IMR-90 (cell line): ENCODE results near the gene CSF2RB. TPM values are rescaled to one million over a fixed set of nuclear protein-coding genes. Genes with fewer than 3 reads are reported as not detected.

Experiments
- ATAC-seq: fragments of 200-7000 bp; cut with Tn5 transposase; 2 replicates; pipeline ENCODE4 v1.9.1; 2020; ENCODE audit warnings: low read depth, mild to moderate bottlenecking, moderate library complexity
- BruUV-seq: library from RNA; stranded (reverse); fragments of 400-500 nt; replicated peaks from 2 replicates; lab custom pipeline; 2021; lab: Mats Ljungman, UMichigan
- CTCF ChIA-PET: fragments of 300-600 bp; formaldehyde crosslinking; extraction: SDS; loops from one replicate; lab custom pipeline; 2021; ENCODE audit warnings: antibody characterized with exemption; lab: Yijun Ruan, JAX
- POLR2A ChIA-PET: fragments of 300-600 bp; sonication (Branson Sonifier 250); formaldehyde crosslinking; loops from one replicate; lab custom pipeline; 2022; ENCODE audit warnings: antibody characterized with exemption; ENCODE audit not compliant: unreplicated experiment; lab: Charles Lee
- DNase-seq: peaks from one replicate; pipeline ENCODE4 v3.0.0; 2013
- H2AFZ ChIP-seq: replicated peaks from 2 replicates; pipeline ENCODE3; 2013; ENCODE audit warnings: low read length, mild to moderate bottlenecking; ENCODE audit not compliant: poor library complexity
- H2AK5ac ChIP-seq: 2 replicates; pipeline ENCODE4 v1.6.1; 2013; ENCODE audit warnings: low read depth, low read length, inconsistent platforms
- H2AK9ac ChIP-seq: replicated peaks from 2 replicates; pipeline ENCODE3; 2013; ENCODE audit warnings: mild to moderate bottlenecking, low read depth, low read length, moderate library complexity; ENCODE audit not compliant: poor library complexity
- H2BK120ac ChIP-seq: 2 replicates; pipeline ENCODE4 v1.6.1; 2013; ENCODE audit warnings: low read depth, low read length, inconsistent platforms
- H2BK15ac ChIP-seq: 3 replicates; pipeline ENCODE4 v1.6.1; 2013; ENCODE audit warnings: low read depth, low read length, inconsistent platforms
- H2BK20ac ChIP-seq: 2 replicates; pipeline ENCODE4 v1.6.1; 2013; ENCODE audit warnings: low read depth, mild to moderate bottlenecking, inconsistent platforms, low read length, moderate library complexity
- H2BK5ac ChIP-seq: 2 replicates; pipeline ENCODE4 v1.6.1; 2013; ENCODE audit warnings: mild to moderate bottlenecking, low read depth, low read length, inconsistent platforms; ENCODE audit not compliant: poor library complexity, severe bottlenecking
- H3K14ac ChIP-seq: replicated peaks from 2 replicates; pipeline ENCODE4 v1.6.1; 2013; ENCODE audit warnings: low read depth, low read length, inconsistent platforms
- H3K18ac ChIP-seq: 2 replicates; pipeline ENCODE4 v1.6.1; 2013; ENCODE audit warnings: low read depth, low read length, control low read depth
- H3K23ac ChIP-seq: 2 replicates; pipeline ENCODE4 v1.6.1; 2013; ENCODE audit warnings: low read depth, low read length, inconsistent platforms
- H3K27ac ChIP-seq: 2 replicates; pipeline ENCODE4 v1.5.1; 2013; ENCODE audit warnings: mild to moderate bottlenecking, control low read depth, low read length; ENCODE audit not compliant: insufficient read depth
- H3K27me3 ChIP-seq: 2 replicates; pipeline ENCODE4 v1.6.1; 2013; ENCODE audit warnings: low read length; ENCODE audit not compliant: control insufficient read depth, insufficient read depth
- H3K36me3 ChIP-seq: 2 replicates; pipeline ENCODE4 v1.6.1; 2013; ENCODE audit warnings: low read length, mixed read lengths; ENCODE audit not compliant: control insufficient read depth, insufficient read depth
- H3K4ac ChIP-seq: 2 replicates; pipeline ENCODE4 v1.6.1; 2013; ENCODE audit warnings: low read depth, low read length, inconsistent platforms
- H3K4me1 ChIP-seq: 2 replicates; pipeline ENCODE4 v1.6.1; 2013; ENCODE audit warnings: low read length, mixed read lengths; ENCODE audit not compliant: control insufficient read depth, insufficient read depth
- H3K4me2 ChIP-seq: 2 replicates; pipeline ENCODE4 v1.6.1; 2013; ENCODE audit warnings: low read depth, mild to moderate bottlenecking, control low read depth, low read length, moderate library complexity
- H3K4me3 ChIP-seq: 2 replicates; pipeline ENCODE4 v1.5.1; 2013; ENCODE audit warnings: low read depth, mild to moderate bottlenecking, control low read depth, low read length, moderate library complexity; ENCODE audit not compliant: insufficient read depth
- H3K56ac ChIP-seq: 2 replicates; pipeline ENCODE4 v1.6.1; 2013; ENCODE audit warnings: low read length, inconsistent platforms; ENCODE audit not compliant: insufficient read depth; ENCODE audit errors: extremely low read depth
- H3K79me1 ChIP-seq, 2 experiments: 2 replicates each; pipeline ENCODE4 v1.6.1; 2013; ENCODE audit warnings: low read length in 2 of 2, inconsistent platforms in 1 of 2, low read depth in 1 of 2
- H3K9ac ChIP-seq: 2 replicates; pipeline ENCODE4 v1.6.1; 2013; ENCODE audit warnings: low read depth, low read length, control low read depth
- H3K9me1 ChIP-seq: 2 replicates; pipeline ENCODE4 v1.6.1; 2013; ENCODE audit warnings: low read length, inconsistent platforms; ENCODE audit not compliant: insufficient read depth
- H3K9me3 ChIP-seq: 2 replicates; pipeline ENCODE4 v1.6.1; 2013; ENCODE audit warnings: low read length; ENCODE audit not compliant: control insufficient read depth, insufficient read depth
- H4K20me1 ChIP-seq: 2 replicates; pipeline ENCODE4 v1.6.1; 2013; ENCODE audit warnings: low read length, inconsistent platforms; ENCODE audit not compliant: insufficient read depth
- H4K5ac ChIP-seq: 2 replicates; pipeline ENCODE4 v1.6.1; 2013; ENCODE audit warnings: mild to moderate bottlenecking, low read depth, low read length, control low read depth
- H4K8ac ChIP-seq, 2 experiments: 2 replicates each; pipeline ENCODE4 v1.6.1; 2013; ENCODE audit warnings: low read depth in 2 of 2, low read length in 2 of 2, control low read depth in 1 of 2, inconsistent platforms in 1 of 2
- H4K91ac ChIP-seq: 2 replicates; pipeline ENCODE4 v1.6.1; 2013; ENCODE audit warnings: low read depth, low read length, inconsistent platforms; ENCODE audit not compliant: insufficient read depth
- BHLHE40 ChIP-seq: fragments of 150-350 bp; IDR thresholded peaks from 2 replicates; pipeline ENCODE4 v1.6.1; 2016; ENCODE audit warnings: mild to moderate bottlenecking, low read depth, low read length
- CEBPB ChIP-seq: IDR thresholded peaks from 2 replicates; pipeline ENCODE4 v1.6.1; 2012; ENCODE audit warnings: low read depth, low read length, improper control_type of control experiment
- CHD1 ChIP-seq: IDR thresholded peaks from 2 replicates; pipeline ENCODE4 v1.6.1; 2012; ENCODE audit warnings: low read depth, low read length, improper control_type of control experiment
- CTCF ChIP-seq: conservative IDR thresholded peaks from 2 replicates; pipeline ENCODE4 v1.5.1; 2012; ENCODE audit warnings: mild to moderate bottlenecking, low read depth, low read length, improper control_type of control experiment
- ELK1 ChIP-seq: fragments of 150-350 bp; IDR thresholded peaks from 2 replicates; pipeline ENCODE4 v1.6.1; 2016; ENCODE audit warnings: low read depth, mild to moderate bottlenecking, low read length, moderate library complexity, borderline replicate concordance
- FOS ChIP-seq: fragments of 150-350 bp; IDR thresholded peaks from 2 replicates; pipeline ENCODE4 v1.6.1; 2016; ENCODE audit warnings: low read depth, low read length
- MAFK ChIP-seq: IDR thresholded peaks from 2 replicates; pipeline ENCODE4 v1.6.1; 2012; ENCODE audit warnings: low read depth, low read length, improper control_type of control experiment
- MAZ ChIP-seq: IDR thresholded peaks from 2 replicates; pipeline ENCODE4 v1.6.1; 2012; ENCODE audit warnings: low read depth, mild to moderate bottlenecking, low read length, improper control_type of control experiment, moderate library complexity, borderline replicate concordance
- MXI1 ChIP-seq: IDR thresholded peaks from 2 replicates; pipeline ENCODE4 v1.6.1; 2012; ENCODE audit warnings: low read depth, mild to moderate bottlenecking, low read length, moderate library complexity, borderline replicate concordance
- NFE2L2 ChIP-seq: fragments of 150-350 bp; IDR thresholded peaks from 2 replicates; pipeline ENCODE4 v1.6.1; 2016; ENCODE audit warnings: low read depth, mild to moderate bottlenecking, low read length
- POLR2A ChIP-seq: IDR thresholded peaks from 2 replicates; pipeline ENCODE4 v1.6.1; 2012; ENCODE audit warnings: mild to moderate bottlenecking, low read depth, low read length
- RAD21 ChIP-seq: IDR thresholded peaks from 2 replicates; pipeline ENCODE4 v1.6.1; 2012; ENCODE audit warnings: low read length, improper control_type of control experiment
- RCOR1 ChIP-seq: IDR thresholded peaks from 2 replicates; pipeline ENCODE4 v1.6.1; 2012; ENCODE audit warnings: mild to moderate bottlenecking, low read length, improper control_type of control experiment; ENCODE audit not compliant: insufficient replicate concordance
- RFX5 ChIP-seq: IDR thresholded peaks from 2 replicates; pipeline ENCODE4 v1.8.0; 2012; ENCODE audit warnings: low read depth, mild to moderate bottlenecking, low read length, moderate library complexity
- SMC3 ChIP-seq: fragments of 150-350 bp; IDR thresholded peaks from 2 replicates; pipeline ENCODE4 v1.6.1; 2016; ENCODE audit warnings: low read depth, mild to moderate bottlenecking, antibody characterized with exemption, low read length, moderate library complexity
- USF2 ChIP-seq: fragments of 150-350 bp; IDR thresholded peaks from 2 replicates; pipeline ENCODE4 v1.6.1; 2017; ENCODE audit warnings: mild to moderate bottlenecking, antibody characterized with exemption, low read length, low read depth
- WGBS, 2 experiments: methylation state at CpG; one replicate each; pipeline versions ENCODE4 v1.1.5 to v1.1.7; 2013; ENCODE audit warnings: missing lambda C conversion rate in 2 of 2; ENCODE audit not compliant: insufficient read length in 1 of 2; ENCODE audit errors: extremely low coverage in 2 of 2; 5-methylcytosine and 5-hydroxymethylcytosine counted together
- dilution Hi-C: fragments of 300-500 bp; cut with HindIII; formaldehyde crosslinking; loops from one replicate; pipeline ENCODE4 v1.14.3; 2018; ENCODE audit warnings: low sequenced_read_pairs; ENCODE audit not compliant: unreplicated experiment
- in situ Hi-C: fragments of 300-500 bp; cut with MboI; formaldehyde crosslinking; loops from 3 replicates; pipeline ENCODE4 v1.14.3; 2019; ENCODE audit warnings: low sequenced_read_pairs, inconsistent platforms, mixed read lengths
- intact Hi-C: fragments of 100-400 bp; cut with micrococcal nuclease; formaldehyde crosslinking; loops from 2 replicates; pipeline ENCODE4 v1.10.0; 2022
- polyA plus RNA-seq, 3 experiments: library from polyadenylated mRNA; depleted of rRNA; stranded (reverse); fragments of >200 nt; gene quantifications; 2 replicates each; pipeline ENCODE4 v1.2.3, GENCODE V29; 2012; ENCODE audit warnings: low replicate concordance in 1 of 3
- total RNA-seq: library from RNA; depleted of rRNA; stranded (reverse); fragments of >200 nt; gene quantifications from 2 replicates; pipeline ENCODE4 v1.2.3, GENCODE V29; 2012

CSF2RB gene
- total and polyA plus RNA-seq, 2 of the 4 experiments (the other 2 are of a cell fraction) = not detected

- no TSS peak for BruUV-seq
- ChIA-PET CTCF (no interaction called here), POLR2A (no interaction called here)
- Histone ChIP-seq H2BK120ac (no peak overlapping the region), H3K18ac (no peak overlapping the region), H3K4me3 (no peak overlapping the region), H2BK20ac (no peak overlapping the region), H3K9ac (no peak overlapping the region), H3K4me1 (no peaks in the 10 kb centered on the region), H3K9me3 (no peaks in the 10 kb centered on the region), H3K27ac (no peak overlapping the region), H4K91ac (no peak overlapping the region), H3K4me2 (no peak overlapping the region), H4K20me1 (no peaks in the 10 kb centered on the region), H2BK5ac (no peak overlapping the region), H2AK5ac (no peak overlapping the region), H3K4ac (no peak overlapping the region), H3K23ac (no peak overlapping the region), H3K79me1 (no peaks in the 10 kb centered on the region), H3K27me3 (peaks cover 9% of the 10 kb centered on the region), H3K14ac (no peak overlapping the region), H3K56ac (no peak overlapping the region), H4K8ac (no peak overlapping the region), H2AFZ (no peak overlapping the region), H2AK9ac (no peak overlapping the region), H3K36me3 (no peaks in the 10 kb centered on the region), H3K9me1 (no peaks in the 10 kb centered on the region), H2BK15ac (no peak overlapping the region), H4K5ac (no peak overlapping the region)
- intact Hi-C loops (no loop called here), dilution Hi-C loops (no loop called here), in situ Hi-C loops (no loop called here)
- WGBS, 2 experiments = no CpG with 5 or more reads among the region's 2 CpGs
- ATAC-seq (no peak), DNase-seq (no peak)
- TF ChIP-seq RFX5 (no peak), NFE2L2 (no peak), RAD21 (no peak), MXI1 (no peak), MAZ (no peak), SMC3 (no peak), RCOR1 (no peak), FOS (no peak), POLR2A (no peak), CHD1 (no peak), MAFK (no peak), CEBPB (no peak), BHLHE40 (no peak), CTCF (no peak), ELK1 (no peak), USF2 (no peak)
These were observed 21.1 kb upstream of the CSF2RB start for GRCh38 chr22:36892292-36892691.
